GM18951 (cell line): Measurements from ENCODE around the gene COL8A1.

Experiments
- POLR2A ChIP-seq: IDR thresholded peaks from 4 replicates; pipeline ENCODE4 v1.6.1; 2011; ENCODE audit warnings: mild to moderate bottlenecking; ENCODE audit not compliant: insufficient read length, insufficient read depth; ENCODE audit errors: extremely low read depth
- in situ Hi-C: fragments of 300-500 bp; cut with MboI; formaldehyde crosslinking; loops from one replicate; pipeline ENCODE4 v1.12.0; 2022; ENCODE audit warnings: low sequenced_read_pairs, mixed read lengths, inconsistent platforms; ENCODE audit not compliant: unreplicated experiment

COL8A1 gene

DNA sequence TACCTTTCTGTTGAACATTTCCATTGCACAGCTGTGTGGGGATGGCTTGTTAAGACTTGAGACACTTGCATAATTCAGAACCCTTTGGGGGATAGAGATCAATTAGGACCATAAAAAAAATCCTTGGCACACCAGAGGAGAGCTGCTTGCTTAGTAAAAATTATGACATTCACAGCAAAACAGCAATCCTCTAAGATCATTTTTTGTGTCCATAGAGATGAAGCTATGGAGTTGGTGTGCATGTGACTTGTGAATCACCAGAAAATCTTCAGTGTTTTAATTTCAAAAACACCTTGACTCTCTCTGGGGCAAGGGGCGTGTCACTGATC is 7.7 kb downstream of the COL8A1 start:
- no peak for TF ChIP-seq POLR2A
- in situ Hi-C loops = no loop called here

DNA sequence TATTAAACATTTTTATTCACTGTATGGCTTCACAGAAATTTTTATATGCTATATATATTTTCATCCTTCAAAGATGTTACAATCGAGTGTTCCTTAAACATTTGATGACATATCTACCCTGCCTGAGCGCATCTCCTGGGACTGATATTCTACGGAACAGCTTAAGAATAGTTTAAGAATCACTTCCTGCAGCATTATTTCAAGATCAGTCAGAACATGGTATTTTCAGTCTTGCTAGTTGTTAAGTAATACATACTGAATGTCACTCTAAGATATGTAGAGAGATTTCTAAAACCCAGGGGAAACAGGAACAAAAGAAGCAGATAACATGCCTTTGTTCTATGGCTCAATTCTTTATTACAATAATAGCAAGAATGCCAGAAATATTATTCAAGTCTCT is 8.7 kb downstream of the COL8A1 start:
- in situ Hi-C loops = no loop called here
- no peak for TF ChIP-seq POLR2A

DNA sequence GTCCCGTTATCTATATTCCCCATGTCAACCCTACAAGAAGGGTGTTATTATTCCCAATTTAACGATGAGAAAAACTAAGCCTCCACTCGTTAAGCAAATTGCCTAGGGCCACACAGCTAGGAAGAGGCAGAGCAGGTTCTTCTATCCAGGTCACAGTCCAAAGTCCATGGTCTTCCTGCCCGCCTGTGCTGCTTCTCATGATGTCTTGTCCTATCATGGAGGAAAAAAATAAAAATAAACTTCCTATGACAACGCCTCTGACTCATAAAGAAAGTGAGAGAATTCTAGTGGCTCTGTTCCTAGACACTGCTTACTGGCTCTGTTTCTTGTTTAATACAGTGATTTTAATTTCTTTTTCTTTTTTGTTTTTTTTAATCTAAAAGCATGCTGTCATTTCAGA is 9.7 kb downstream of the COL8A1 start:
- in situ Hi-C loops = no loop called here
- TF ChIP-seq POLR2A = no peak

DNA sequence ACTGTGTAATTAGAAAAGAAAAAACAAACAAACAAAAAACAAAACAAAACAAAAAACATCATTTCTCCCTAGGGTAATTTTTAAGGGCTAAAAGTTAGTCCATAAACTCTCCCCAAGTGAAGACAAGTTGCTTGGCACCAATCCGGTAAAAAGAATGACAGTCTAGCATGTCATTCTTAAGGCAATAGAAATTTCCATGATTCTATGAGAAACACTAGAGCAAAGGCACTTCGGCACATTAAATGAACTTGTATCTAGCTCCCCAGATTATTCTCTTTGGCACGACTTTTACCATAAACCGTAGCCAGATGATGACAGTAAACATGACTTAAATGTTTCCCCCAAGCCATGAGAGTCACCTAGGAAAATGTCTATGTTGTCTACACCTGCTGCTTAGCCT is 10.1 kb downstream of the COL8A1 start:
- no peak for TF ChIP-seq POLR2A
- in situ Hi-C loops = no loop called here

DNA sequence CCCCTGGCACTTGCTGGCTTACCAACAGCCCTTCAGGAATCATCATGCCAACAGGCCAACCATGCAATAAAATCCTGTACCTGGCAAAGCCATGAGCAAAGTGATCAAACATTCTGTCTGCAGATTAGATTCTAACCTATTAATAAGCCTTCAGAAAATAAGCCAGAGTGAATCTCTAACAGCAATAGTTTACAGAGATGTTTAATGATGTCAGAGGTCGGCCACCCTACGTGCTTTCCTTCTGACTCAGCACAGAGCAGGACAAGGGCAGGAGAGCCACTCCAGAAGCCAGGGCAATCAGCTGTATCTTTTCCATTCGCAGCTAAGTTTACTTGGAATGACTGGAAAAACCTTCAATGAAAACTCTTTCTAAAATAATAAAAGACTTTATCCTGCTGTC is 13.1 kb downstream of the COL8A1 start:
- in situ Hi-C loops = no loop called here
- no peak for TF ChIP-seq POLR2A

DNA sequence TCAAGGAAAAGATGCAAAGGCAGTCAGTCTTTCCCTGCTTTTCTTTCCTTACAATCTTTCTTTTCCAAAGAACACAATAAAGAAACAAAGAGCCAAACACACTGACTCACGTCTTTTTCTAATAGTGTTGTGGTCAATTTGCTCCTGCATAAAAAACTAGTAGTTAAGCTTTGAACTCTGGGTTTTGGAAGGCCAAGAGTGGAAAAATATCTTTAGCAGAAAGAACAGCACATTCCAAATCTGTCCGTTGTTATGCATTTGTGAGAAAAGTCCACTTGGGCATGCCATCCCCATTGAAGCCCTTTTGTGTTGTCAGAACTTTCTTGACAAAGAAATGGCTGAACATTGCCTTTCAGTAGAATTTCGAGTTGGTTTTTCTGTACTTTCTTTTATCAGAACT is 18.2 kb downstream of the COL8A1 start:
- in situ Hi-C loops = no loop called here
- TF ChIP-seq POLR2A = no peak

DNA sequence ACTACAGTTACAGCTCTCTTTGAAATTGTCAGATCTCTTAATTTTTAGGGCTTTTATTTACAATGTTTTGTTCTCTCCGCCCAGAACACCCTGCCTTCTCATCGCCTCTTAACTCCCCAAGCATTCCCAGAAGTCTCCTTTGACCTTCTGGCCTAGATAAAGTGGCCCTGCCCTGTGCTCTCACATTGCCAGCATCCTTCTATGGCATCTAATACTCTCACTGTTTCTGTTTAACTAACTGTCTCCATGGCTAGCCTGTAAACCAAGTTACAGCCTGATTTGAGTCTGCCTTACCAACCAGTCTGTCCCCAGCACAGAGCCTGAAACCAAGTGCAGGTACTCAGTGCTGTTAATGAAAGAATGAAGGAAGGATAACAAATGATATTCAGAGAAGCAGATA is 19.9 kb downstream of the COL8A1 start:
- TF ChIP-seq POLR2A = no peak
- in situ Hi-C loops = no loop called here

DNA sequence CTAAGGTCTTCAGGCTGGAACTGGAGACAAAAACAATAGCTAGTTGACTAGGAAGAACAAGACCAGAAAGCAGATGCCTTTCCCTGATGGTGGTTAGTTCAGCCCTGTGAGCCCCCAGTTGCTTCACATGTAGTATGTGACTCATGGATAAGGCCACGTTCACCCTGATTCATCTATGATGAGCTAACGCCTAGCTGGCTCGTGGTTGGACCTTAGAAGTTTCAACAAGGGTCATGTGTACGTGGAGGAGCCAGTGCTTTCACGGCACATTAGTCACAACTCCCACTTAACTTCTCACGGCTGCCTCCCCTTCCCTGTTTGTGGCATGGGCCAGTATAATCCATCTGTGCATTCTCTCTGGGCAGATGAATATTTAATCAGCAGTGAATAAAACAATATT is 20.6 kb downstream of the COL8A1 start:
- in situ Hi-C loops = no loop called here
- TF ChIP-seq POLR2A = no peak

DNA sequence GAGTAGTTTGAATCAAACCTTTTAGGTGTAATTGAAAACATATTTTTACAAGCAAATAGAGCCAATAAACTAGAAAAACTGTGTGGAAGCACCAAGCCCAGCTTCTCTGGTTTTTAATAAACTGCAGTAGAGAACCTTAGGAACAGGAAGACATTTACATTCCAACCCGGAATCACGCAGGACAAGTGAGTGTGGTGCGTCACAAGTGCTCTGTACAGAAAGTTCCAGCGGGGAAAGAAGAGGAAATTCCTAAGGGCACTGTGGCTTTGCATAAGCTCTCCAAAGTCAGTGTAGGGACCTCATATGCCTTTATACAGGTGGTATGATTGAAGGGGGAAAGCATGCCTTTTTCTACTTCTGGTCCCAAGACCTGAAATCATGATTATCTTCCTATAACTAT is 21.6 kb downstream of the COL8A1 start:
- in situ Hi-C loops = no loop called here
- no peak for TF ChIP-seq POLR2A

DNA sequence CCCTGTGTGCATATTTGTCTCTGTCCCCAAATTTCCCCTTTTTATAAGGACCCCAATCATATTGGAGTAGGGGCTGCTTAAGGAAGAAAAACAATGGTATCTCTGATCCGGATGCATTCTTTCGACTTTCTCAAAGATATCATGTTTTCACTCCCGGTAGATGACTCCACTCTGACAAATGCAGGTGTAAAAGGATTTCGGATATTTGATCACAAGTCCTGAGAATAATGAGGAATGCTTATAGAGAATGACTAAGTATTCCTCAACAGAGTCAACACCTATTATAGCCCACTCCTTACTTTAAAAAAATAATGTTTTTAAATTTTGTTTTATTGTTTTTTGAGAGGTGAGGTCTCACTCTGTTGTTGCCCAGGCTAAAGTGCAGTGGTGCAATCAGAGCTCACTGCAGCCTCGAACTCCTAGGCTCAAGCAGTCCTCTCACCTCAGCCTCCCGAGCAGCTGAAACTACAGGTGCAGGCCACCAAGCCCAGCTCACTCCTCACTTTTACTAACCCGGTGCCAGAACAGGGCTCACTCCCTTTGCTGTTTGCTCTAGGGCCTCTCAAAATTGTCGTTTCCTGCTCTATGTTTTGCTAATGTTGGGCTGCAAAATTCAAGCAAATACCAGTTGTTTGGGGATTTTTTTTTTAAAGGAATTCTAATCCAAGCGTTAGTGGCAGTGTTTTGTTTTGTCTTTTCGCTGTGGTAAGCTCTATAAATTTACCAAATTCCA is 24.6 kb downstream of the COL8A1 start:
- no peak for TF ChIP-seq POLR2A
- in situ Hi-C loops = no loop called here

DNA sequence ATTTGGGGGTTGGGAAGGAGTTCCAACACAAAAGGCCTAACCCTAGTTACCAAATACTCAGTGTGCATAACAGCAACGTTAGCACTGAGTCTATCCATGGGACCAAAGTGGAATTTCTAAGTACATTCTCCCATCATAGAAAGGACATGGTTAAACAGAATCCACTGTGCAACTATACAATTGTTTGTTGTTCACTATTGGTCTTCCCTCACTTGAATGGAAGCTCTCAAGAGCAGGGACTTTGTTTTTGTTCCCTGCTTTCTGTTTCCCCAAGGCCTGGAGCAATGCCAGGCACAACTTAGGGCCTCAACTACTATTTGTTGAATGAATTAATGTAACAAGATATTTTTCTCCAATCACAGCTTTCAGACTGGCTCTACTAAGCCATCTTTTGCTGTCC is 25.6 kb downstream of the COL8A1 start:
- TF ChIP-seq POLR2A = no peak
- in situ Hi-C loops = no loop called here

DNA sequence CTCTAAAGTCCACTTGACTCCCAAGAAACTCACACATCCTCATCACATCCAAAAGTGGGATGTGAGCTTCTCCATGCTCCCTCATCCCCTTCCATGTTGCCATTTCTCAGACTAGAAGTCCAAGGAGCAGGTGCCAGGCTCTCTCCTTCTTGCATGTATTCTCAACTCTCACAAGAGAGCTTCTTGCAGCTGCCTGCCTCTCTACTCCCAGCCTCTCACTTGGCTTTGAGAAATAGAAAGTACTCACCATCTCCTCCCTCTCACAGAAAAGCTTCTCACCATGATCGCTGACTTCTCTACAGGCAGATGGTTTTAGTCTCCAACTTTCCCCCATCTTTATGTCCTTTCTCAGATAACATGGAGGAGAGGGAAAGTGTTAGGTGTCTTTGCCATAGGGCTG is 26.6 kb downstream of the COL8A1 start:
- no peak for TF ChIP-seq POLR2A
- in situ Hi-C loops = no loop called here

DNA sequence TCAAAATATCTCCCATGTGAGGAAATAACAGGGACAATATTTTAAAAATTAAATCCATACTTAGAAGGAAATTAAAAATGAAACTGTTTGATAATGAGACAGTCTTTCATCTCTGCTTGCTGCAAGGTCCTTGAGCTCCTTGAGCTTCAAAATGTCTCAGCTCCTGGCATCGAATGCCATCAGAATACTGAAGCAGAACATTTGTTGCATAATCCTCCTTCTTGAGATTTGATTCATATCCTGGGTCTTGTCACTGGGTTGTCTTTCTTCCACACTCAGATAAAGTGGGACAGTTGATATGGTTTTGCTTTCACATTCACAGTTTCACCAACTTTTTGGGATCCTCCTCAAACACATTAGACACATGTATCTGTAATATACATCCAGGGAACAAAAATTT is 27.8 kb downstream of the COL8A1 start:
- in situ Hi-C loops = no loop called here
- TF ChIP-seq POLR2A = no peak

DNA sequence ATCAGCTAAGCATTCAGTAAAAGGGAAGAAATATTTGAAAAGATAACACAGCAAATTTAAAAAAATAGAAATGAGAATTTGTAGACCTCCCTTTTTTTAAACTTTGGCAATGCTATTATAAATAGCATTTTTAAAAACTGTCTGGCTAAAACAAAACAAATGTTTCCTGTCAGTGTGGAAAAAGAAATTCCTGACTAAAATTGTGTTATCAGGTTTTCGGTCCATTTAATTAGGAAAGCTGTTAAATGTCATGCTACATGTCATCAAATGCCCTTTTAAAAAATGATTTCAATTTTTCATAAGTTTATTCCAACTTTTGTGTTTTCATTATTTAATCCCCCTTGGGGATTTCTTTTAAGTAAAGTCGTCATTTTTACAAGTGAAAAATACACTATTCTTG is 29.6 kb downstream of the COL8A1 start:
- TF ChIP-seq POLR2A = no peak
- in situ Hi-C loops = no loop called here

DNA sequence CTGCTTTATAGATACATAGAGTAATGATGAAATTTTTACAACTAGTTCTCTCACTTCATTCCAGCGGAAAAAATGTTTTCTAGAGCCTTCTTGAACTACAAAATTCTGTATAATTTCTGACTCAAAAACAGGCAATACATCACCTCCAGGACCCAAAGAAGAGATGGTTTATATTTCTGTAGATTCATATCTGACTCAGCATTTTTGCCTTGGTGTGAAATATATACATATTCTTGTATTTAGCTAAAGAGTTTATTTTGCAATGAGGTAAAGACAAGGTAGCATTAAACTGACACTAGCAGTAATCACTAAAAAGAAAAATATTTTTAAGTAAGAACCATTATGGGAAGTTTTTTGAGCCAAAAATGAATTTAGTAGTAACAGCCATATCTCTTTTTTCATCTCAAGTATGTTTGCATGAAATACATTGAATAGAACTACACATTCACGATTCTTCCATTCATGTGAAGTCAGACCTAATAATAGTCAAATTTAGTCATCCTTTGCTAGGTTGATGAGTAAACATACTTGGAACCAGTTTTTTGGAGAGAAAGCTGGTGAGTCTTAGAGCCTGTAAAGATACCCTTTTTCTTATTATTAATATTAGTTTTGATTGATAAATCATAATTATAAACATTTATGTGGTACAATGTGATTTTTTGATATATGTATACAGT is 31.6 kb downstream of the COL8A1 start:
- in situ Hi-C loops = no loop called here

DNA sequence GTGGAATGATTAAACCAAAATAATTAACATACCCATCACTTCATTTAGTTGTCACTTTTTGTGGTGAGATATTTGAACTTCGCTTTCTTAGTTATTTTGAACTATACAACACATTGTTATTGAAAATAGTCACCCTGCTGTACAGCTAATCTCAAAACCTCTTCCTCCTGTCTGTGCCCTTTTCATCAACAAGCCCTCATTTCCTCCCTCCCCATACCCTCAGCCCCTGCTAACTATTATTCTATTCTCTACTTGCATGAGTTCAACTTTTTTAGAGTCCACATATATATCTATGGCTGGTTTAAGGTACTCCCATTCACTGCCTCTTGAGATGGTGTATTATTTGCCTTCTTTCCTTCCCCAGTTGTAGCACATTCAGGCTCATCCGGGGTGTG is 32.2 kb downstream of the COL8A1 start:
- TF ChIP-seq POLR2A = no peak
- in situ Hi-C loops = no loop called here

More for the DNA sequence above, 31.6 kb downstream of the COL8A1 start:
- no peak for TF ChIP-seq POLR2A
